DOHH2 (cell line): ENCODE results near the gene COPG1.
"Not testable (repeated sequence)": the region's sequence is repeated elsewhere in the genome, so short reads cannot be mapped to it uniquely, and the experiment has no call there.

ENCODE experiments used
- H3F3A ChIP-seq: fragments of 200-600 bp; sonication (generic), shearing (Covaris generic); 2 replicates; pipeline ENCODE4 v1.6.0; 2016; ENCODE audit warnings: antibody characterized with exemption, mild to moderate bottlenecking; ENCODE audit not compliant: control insufficient read depth, insufficient read depth
- H3K27ac ChIP-seq: fragments of 200-600 bp; sonication (generic); 2 replicates; pipeline ENCODE4 v1.5.1; 2014; ENCODE audit warnings: low read depth, mild to moderate bottlenecking, low read length, moderate library complexity
- H3K27me3 ChIP-seq: fragments of 200-600 bp; sonication (generic); 2 replicates; pipeline ENCODE4 v1.6.1; 2014; ENCODE audit warnings: mild to moderate bottlenecking, low read length, mixed read lengths; ENCODE audit not compliant: control insufficient read depth
- H3K36me3 ChIP-seq: fragments of 200-600 bp; sonication (generic); 2 replicates; pipeline ENCODE4 v1.6.1; 2014; ENCODE audit warnings: mild to moderate bottlenecking, low read length, moderate library complexity, mixed read lengths; ENCODE audit not compliant: control insufficient read depth
- H3K4me1 ChIP-seq: fragments of 200-600 bp; sonication (generic); 2 replicates; pipeline ENCODE4 v1.6.1; 2014; ENCODE audit warnings: mild to moderate bottlenecking, low read length, mixed read lengths; ENCODE audit not compliant: control insufficient read depth
- H3K4me2 ChIP-seq: fragments of 200-600 bp; sonication (generic); 2 replicates; pipeline ENCODE4 v1.6.0; 2014; ENCODE audit warnings: mild to moderate bottlenecking, low read length, moderate library complexity
- H3K4me3 ChIP-seq: fragments of 200-600 bp; sonication (generic); 2 replicates; pipeline ENCODE4 v1.5.1; 2014; ENCODE audit warnings: mild to moderate bottlenecking, low read length, mixed read lengths
- H3K79me2 ChIP-seq: fragments of 200-600 bp; sonication (generic); 2 replicates; pipeline ENCODE4 v1.6.1; 2014; ENCODE audit warnings: mild to moderate bottlenecking, low read length, mixed read lengths; ENCODE audit not compliant: control insufficient read depth
- H3K9me2 ChIP-seq: fragments of 200-600 bp; sonication (generic); replicated peaks from 2 replicates; pipeline ENCODE4 v1.6.1; 2014; ENCODE audit warnings: mild to moderate bottlenecking, low read length, mixed read lengths; ENCODE audit not compliant: control insufficient read depth
- H3K9me3 ChIP-seq: fragments of 200-600 bp; sonication (generic); 2 replicates; pipeline ENCODE4 v1.6.1; 2014; ENCODE audit warnings: antibody characterized with exemption, low read length, mixed read lengths; ENCODE audit not compliant: control insufficient read depth, insufficient read depth
- H4K20me1 ChIP-seq: fragments of 200-600 bp; sonication (generic); 2 replicates; pipeline ENCODE4 v1.6.0; 2014; ENCODE audit warnings: low read depth, mild to moderate bottlenecking, antibody characterized with exemption, low read length, moderate library complexity; ENCODE audit not compliant: control insufficient read depth, insufficient read depth
- CTCF ChIP-seq: fragments of 200-600 bp; sonication (generic); IDR thresholded peaks from one replicate; pipeline ENCODE4 v1.5.1; 2014; ENCODE audit warnings: antibody characterized with exemption, mild to moderate bottlenecking, low read depth, low read length; ENCODE audit not compliant: poor library complexity, severe bottlenecking
- EZH2phosphoT487 ChIP-seq: fragments of 200-600 bp; sonication (generic); IDR thresholded peaks from 2 replicates; pipeline ENCODE4 v1.6.1; 2017; ENCODE audit warnings: borderline replicate concordance, mild to moderate bottlenecking, antibody characterized with exemption, low read length, moderate library complexity, mixed read lengths

COPG1 gene

DNA sequence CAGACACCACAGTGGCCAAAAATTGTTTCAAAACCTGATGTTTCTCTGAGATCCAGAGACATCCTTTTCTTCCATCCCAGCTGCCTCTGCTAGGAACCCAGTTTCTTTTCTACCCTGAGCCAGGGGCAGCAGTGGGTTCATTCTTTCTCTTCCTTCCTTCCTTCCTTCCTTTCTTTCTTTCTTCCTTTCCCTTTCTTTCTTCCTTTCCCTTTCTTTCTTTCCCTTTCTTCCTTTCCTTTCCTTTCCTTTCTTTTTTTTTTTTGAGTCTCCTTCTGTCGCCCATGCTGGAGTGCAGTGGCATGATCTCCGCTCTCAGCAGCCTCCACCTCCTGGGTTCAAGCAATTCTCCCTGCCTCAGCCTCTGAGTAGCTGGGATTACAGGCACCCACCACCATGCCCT, 30.7 kb upstream of the COPG1 start:
- Histone ChIP-seq H3K4me1 (no peaks in the 10 kb centered on the region), H3K79me2 (no peaks in the 10 kb centered on the region), H3K9me3 (no peaks in the 10 kb centered on the region), H3K36me3 (no peaks in the 10 kb centered on the region), H3K27me3 (no peaks in the 10 kb centered on the region), H3K27ac (no peak overlapping the region), H3F3A (no peaks in the 10 kb centered on the region), H3K4me3 (no peak overlapping the region), H4K20me1 (no peaks in the 10 kb centered on the region), H3K4me2 (no peak overlapping the region), H3K9me2 (no peaks in the 10 kb centered on the region)
- no peak for TF ChIP-seq CTCF

DNA sequence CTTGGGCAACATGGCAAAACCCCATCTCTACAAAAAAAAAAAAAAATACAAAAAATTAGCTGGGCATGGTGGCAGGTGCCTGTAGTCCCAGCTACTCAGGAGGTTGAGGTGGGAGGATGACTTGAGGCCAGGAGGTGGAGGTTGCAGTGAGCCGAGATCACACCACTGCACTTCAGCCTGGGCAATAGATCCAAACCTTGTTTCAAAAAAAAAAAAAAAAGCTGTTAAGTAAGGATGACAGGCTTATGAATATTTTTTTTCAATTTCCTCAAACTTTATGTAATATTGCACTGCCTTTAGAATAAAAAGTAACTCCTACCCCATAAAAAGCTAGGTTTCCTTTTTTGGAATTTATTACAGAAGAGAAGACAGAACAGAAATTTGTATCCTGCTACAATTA, 25.0 kb upstream of the COPG1 start:
- H3K36me3 ChIP-seq, H3K4me2 ChIP-seq, H3K9me3 ChIP-seq, H3K9me2 ChIP-seq, H3K4me3 ChIP-seq, H3K79me2 ChIP-seq, H3K27ac ChIP-seq, H3K27me3 ChIP-seq, H3F3A ChIP-seq, H4K20me1 ChIP-seq: not testable (repeated sequence)
- H3K4me1 ChIP-seq: peaks cover 13% of the 10 kb centered on the region

GRCh38 chr3:129224984-129225393, 24.4 kb upstream of the COPG1 start:
- H3K4me3 ChIP-seq: peak overlapping the region; percentile 47
- no peaks in the 10 kb centered on the region for H3K79me2 ChIP-seq
- no peaks in the 10 kb centered on the region for H3K36me3 ChIP-seq
- H3K27ac ChIP-seq: no peak overlapping the region
- TF ChIP-seq EZH2phosphoT487 (no peak), CTCF (no peak)
- H3K27me3 ChIP-seq: no peaks in the 10 kb centered on the region
- H4K20me1 ChIP-seq: no peaks in the 10 kb centered on the region
- peak overlapping the region; percentile 63 for H3K4me2 ChIP-seq
- H3F3A ChIP-seq: peaks cover 6% of the 10 kb centered on the region; the same call in 1 of the 2 replicates
- H3K9me2 ChIP-seq: no peaks in the 10 kb centered on the region
- H3K4me1 ChIP-seq: peaks cover 13% of the 10 kb centered on the region
- no peaks in the 10 kb centered on the region for H3K9me3 ChIP-seq

DNA sequence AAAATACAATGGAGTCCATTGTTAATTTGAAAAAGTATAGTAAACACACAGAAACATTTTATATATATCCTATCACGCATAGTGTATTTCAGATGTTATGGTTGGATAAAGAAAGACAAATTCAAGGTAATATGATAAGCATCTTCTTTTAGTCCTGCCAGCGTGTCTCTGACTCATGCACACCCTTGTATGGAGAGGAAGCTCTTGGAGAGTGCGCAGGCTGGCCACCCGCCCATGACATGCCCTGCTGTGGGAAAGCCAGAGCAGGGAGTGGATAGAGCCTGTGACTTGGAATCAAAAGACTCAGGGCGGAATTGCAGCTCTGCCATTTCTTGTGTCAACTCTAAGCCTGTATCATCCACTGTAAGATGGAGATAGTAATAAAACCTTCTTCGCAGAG, 23.0 kb upstream of the COPG1 start:
- Histone ChIP-seq H3K4me3 (no peak overlapping the region), H3K9me2 (no peaks in the 10 kb centered on the region), H3K9me3 (no peaks in the 10 kb centered on the region), H3K4me1 (peaks cover 13% of the 10 kb centered on the region), H3K27ac (no peak overlapping the region), H4K20me1 (no peaks in the 10 kb centered on the region), H3K4me2 (no peak overlapping the region), H3K36me3 (no peaks in the 10 kb centered on the region), H3K79me2 (no peaks in the 10 kb centered on the region), H3F3A (peaks cover 6% of the 10 kb centered on the region; the same call in 1 of the 2 replicates), H3K27me3 (no peaks in the 10 kb centered on the region)
- no peak for TF ChIP-seq EZH2phosphoT487
- TF ChIP-seq CTCF: no peak
